HG03066 (cell line): ENCODE measurements around the gene C16orf89.

Experiments
- ATAC-seq: cut with Tn5 transposase; IDR thresholded peaks from one replicate; pipeline ENCODE4 v1.9.1; 2021; ENCODE audit warnings: low read depth; ENCODE audit not compliant: unreplicated experiment

The C16orf89 gene

DNA sequence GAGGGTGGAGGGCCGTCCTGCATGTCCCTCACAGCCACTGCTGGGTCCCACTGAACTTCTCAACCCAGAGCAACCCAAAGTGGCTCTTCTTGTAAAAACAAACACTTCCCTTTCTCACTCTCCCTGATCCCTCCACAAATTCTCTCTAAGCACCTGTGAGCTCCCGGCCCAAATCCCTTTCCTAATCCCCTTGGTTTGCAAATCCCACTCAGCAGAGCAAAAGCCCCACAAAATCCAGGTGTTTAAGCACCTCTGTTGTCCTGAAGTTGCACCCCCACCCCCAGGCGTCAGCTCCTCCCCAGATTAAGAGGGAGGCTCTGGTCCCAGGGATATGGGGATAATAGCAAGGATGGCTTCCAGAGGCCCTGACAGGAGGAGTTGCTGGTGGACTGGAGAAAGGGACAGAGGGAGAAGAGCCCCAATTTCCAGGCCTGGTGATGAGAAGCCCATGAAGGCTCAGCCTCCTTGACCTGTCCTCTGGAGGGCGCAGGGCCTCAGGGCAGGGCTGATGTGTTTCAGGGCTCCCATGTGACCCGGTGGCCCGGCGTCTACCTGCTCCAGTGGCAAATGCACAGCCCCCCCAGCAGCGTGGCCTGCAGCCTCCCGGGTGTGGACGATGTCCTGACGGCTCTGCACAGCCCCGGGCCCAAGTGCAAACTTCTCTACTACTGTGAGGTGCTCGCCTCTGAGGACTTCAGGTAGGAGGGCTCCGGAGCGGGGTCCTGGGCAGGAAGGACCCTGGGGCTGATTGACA lies 55.0 kb downstream of the C16orf89 start:
- ATAC-seq: no peak

DNA sequence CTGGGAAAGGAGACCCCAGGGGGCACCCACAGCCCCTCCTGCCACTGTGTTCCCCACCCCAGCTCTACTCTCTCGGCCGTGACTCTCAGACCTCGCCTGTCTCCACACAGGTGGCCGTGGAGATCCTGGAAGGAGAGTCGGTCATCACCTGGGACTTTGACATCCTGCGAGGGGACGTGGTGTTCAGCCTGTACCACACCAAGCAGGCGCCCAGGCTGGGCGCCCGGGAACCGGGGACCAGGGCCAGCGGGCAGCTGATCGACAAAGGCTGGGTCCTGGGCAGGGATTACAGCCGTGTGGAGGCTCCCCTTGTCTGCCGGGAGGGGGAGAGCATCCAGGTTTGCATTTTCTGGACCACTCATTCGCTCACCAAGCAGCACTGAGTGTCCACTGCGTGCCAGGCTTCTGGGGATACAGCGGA lies 57.4 kb downstream of the C16orf89 start:
- ATAC-seq: no peak

DNA sequence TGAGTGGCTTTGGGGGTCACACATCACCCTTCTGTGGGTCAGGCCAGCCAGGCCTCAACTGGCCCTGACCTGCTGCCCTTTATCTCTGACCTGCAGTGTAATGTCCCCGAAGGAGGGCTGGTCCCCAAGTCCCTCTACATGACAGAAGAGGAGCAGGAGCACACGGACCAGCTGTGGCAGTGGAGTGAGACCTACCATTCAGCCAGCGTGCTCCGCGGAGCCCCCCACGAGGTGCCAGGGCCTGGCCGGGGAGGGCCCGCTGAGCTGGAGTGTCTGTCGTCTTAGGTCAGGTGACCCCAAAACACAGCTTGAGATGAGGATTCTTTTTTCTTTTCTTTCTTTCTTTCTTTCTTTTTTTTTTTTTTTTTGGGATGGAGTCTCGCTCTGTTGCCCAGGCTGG lies 58.5 kb downstream of the C16orf89 start:
- ATAC-seq: no peak

DNA sequence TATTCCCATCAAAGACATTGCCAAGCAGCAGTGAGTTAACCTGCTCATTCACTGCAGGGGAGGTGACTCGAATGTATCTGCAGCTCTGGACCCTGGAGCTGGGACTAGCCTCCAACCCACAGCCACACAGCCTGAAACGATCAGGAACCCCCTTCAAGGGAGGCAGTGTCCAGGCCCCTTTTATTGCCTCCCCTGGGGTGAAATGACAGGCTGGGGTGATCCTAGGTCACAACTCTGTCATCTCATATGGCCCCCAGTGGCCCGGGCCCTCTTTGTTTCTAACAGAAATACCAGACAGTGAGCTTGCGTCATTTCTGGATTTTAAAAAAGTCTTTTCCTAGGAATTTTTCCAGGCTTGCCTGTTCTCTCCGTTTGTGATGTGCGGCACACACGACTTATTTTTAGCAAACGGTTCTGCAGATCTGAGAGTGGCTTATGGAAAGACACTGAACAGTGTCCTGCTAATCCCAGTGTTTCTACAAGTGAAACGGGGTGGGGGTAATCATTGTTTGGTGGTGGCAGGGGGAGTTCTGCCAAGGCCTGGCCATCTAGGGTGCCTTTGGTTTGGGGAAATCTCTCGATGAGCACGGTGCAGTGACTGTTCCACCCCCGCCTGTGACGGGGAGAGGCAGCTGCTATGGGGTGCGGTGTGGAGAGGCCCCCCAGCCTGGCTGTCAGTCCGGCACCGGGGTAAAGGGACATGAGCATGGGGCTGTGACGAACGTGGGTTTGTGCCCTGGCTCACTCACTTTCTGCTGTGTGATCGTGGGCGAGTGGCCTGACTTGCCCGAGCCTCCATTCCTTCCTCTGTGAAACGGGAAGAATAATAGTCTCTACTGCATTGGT lies 59.2 kb downstream of the C16orf89 start:
- no peak for ATAC-seq

DNA sequence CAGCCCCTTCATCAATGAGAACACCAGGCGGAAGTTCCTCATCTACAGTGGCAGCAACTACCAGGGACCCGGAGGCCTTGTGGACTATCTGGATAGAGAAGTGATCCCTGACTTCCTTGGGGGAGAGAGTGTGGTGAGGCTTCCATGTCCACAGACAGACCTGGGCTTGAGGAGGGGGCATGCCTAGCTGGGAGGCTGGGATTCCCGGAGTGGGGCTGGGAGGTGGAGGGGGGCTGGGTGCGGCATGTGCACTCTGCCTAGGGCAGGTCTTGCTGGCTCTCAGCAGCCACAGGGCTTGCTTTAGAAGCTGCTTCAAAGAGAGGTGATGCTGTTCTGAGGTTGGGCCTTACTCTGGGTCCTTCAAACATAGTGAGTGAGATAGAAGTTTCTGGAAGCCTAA lies 59.8 kb downstream of the C16orf89 start:
- ATAC-seq: no peak

DNA sequence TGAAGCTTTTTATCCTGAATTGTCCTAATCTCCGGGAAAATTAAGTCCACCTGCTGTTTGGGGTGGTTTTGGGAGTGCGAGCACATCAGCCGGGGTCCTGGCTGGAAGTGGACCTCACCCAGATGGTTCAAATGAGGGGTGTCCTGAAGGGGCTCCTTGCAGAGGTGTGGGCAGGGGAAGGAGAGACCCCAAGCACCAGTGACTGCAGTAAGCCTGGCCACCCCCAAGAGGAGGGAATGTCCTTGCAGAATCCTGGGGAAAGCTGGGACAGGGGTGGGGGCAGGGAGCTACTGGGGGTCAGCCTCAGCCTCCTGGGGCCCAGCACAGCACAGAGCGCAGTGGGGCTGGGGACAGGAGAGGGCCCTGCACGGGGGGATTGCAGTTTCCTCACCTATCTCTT lies 61.4 kb downstream of the C16orf89 start:
- no peak for ATAC-seq

DNA sequence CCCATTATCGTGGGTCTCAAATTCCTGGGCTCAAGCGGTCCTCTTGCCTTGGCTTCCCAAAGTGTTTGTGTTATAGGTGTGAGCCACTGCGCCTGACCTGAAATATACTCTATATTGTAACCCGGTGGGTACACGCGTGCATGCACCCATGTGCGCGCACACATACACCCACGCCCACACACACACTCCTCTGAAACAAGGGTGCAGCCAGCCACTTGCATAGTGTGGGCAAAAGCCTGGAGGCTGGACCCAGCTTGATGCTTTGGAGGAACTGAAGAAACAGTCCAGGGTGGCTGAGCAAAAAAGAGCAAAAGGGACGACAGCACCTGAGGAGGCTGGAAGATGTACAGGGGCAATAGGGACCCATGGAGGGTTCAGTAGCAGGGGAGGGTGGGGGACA lies 61.9 kb downstream of the C16orf89 start:
- no peak for ATAC-seq

DNA sequence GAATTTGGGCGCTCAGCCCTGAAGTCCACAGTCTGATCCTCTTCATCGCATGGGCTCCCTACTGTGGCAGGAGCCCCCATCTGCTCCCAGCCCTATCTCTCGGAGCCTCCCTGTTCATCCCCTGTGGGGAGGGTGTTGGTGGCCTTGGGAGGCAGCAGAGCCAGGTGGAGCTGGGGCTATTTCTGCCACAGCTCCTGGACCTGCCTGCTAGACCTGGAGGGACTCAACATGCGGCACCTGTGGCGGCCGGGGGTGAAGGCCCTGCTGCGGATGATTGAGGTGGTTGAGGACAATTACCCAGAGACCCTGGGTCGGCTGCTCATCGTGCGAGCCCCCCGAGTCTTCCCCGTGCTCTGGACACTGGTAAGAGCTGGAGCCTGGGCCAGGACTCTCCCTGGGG lies 62.5 kb downstream of the C16orf89 start:
- ATAC-seq: no peak

DNA sequence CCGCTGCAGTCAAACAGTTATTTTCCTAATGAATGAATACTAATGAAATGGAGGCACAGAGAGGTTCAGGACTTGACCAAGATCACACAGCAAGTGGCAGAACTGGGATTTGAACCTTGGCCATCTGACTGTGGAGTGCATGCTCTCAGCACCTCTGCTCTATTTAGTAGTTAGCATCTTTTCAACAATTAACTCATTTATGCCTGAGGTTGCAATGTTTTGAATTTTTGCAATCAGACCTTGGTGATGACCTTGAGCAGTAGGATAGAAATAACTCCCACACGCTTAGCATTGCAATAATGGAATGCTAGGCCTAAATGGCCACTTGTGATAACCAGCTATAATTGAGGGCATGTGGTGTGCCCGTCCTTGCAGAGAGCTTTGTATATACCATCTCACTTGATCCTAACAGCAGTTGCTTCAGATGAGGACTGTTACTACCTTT lies 63.0 kb downstream of the C16orf89 start:
- no peak for ATAC-seq

DNA sequence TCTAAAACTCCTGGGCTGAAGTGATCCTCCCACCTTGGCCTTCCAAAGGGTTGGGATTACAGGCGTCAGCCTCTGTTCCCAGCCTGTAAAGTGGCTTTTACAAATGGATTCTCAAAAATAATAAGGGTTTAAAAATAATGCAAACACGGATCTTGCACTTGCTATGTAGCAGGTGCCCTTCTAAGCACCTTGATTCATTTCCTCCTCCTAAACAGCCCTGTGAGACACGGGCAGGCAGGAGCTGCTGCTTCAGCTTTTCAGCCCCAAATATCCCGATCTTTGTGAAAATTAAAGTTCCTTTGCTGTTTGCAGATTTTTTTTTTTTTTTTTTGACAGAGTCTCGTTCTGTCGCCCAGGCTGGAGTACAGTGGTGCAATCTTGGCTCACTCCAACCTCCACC lies 63.8 kb downstream of the C16orf89 start:
- ATAC-seq: no peak

DNA sequence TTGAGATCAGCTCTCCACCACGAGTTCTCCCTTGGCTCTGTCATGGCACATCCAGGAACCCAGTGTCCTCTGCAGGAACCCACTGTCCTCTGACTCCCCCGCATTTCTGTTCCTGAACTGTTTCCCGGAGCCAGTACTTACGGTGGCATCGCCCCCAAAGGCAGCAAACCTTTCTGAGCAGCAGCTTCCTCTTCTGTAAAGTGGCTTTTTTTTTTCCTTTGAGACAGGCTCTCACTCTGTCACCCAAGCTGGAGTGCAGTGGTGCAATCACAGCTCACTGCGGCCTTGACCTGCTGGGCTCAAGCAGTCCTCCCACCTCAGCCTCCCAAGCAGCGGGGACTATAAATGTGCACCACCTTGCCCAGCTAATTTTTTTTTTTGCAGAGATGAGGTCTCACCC lies 64.2 kb downstream of the C16orf89 start:
- no peak for ATAC-seq

DNA sequence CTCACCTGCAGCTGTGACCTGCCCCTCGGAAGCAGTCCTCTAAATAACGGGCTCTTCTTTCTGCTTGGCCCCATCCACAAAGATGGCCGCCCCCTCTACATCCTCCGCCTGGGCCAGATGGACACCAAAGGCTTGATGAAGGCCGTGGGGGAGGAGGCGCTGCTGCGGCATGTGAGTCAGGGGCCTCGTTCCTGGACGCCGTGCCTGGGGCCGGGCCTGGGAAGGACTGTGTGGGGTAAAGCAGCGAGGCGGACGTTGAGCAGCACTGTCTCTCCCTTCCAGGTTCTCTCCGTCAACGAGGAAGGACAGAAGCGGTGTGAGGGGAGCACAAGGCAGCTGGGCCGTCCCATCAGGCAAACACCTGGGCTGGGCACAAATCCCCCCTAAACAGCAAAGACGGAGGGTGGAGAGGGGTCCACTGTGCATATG lies 65.2 kb downstream of the C16orf89 start:
- no peak for ATAC-seq

DNA sequence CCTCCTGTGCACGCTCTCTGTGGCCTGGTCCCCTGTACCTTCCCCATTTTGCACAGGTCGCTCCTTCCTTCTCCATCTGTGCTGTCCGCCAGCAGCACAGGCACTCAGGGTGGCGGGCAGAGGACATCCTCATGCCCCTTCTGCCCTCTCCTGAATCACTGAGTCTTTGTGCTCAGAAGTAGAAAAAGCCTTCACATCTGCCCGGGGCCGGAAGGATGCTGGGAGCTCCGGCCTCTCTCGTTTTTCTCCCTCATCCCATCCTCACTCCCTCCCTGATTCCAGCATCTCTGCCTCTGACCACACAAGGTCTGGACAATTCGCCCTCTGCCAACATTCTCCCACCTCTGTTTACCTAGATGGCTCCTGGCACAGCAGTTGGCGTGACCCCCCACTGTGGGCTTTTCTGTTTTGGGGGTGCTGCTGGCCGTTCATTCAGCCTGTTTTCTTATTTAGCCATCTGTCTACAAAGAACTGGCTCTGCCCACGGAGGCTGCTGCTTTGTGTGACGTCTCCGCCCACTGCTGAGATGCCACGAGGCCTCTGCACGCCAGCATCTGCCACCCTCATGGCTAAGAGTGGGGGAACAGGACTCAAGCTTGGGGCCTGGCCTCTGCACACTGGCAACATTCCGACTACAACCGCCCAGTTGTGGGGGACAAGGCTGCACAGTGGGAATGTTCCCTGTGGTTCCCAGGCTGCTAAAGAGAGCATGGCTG lies 70.9 kb downstream of the C16orf89 start:
- no peak for ATAC-seq
